H1 (cell line): ENCODE results near the gene DND1. TPM values are rescaled to one million over a fixed set of nuclear protein-coding genes. Genes with fewer than 3 reads are reported as not detected.

Experiments used
- CTCF ChIA-PET: fragments of 300-600 bp; sonication (Branson Sonifier 250); formaldehyde crosslinking; loops from one replicate; lab custom pipeline; 2021; ENCODE audit not compliant: partially characterized antibody; lab: Charles Lee
- POLR2A ChIA-PET: fragments of 300-600 bp; sonication (Branson Sonifier 250); formaldehyde crosslinking; loops from one replicate; lab custom pipeline; 2021; ENCODE audit warnings: inconsistent platforms; ENCODE audit not compliant: partially characterized antibody; lab: Charles Lee
- DNase-seq, 2 experiments: peaks; one replicate each; pipeline versions ENCODE4 v3.0.0 to v3.0.0-alpha.2; 2010 to 2022; ENCODE audit warnings: low spot score in 2 of 2, low read depth in 1 of 2, mixed read lengths in 1 of 2
- FAIRE-seq: peaks from 2 replicates; lab custom pipeline; 2011; peaks lifted over from hg19 to GRCh38; lab: Jason Lieb, UNC
- H2AFZ ChIP-seq: 2 replicates; pipeline ENCODE4 v1.8.1; 2012; ENCODE audit warnings: low read length, inconsistent platforms
- H2AK5ac ChIP-seq: 2 replicates; pipeline ENCODE4 v1.6.1; 2013; ENCODE audit warnings: low read depth, low read length
- H2BK120ac ChIP-seq: replicated peaks from 2 replicates; pipeline ENCODE3; 2013; ENCODE audit warnings: low read depth, low read length, inconsistent platforms
- H2BK12ac ChIP-seq: 2 replicates; pipeline ENCODE4 v1.6.1; 2013; ENCODE audit warnings: low read depth, low read length
- H2BK15ac ChIP-seq: 2 replicates; pipeline ENCODE4 v1.6.1; 2013; ENCODE audit warnings: low read length
- H2BK20ac ChIP-seq: 2 replicates; pipeline ENCODE4 v1.6.1; 2013; ENCODE audit warnings: low read length
- H2BK5ac ChIP-seq: 2 replicates; pipeline ENCODE4 v1.6.1; 2013; ENCODE audit warnings: low read depth, low read length
- H3K14ac ChIP-seq: 2 replicates; pipeline ENCODE4 v1.6.1; 2013; ENCODE audit warnings: inconsistent platforms; ENCODE audit not compliant: insufficient read length
- H3K18ac ChIP-seq: 2 replicates; pipeline ENCODE4 v1.6.1; 2013; ENCODE audit warnings: low read length; ENCODE audit errors: extremely low read depth
- H3K23ac ChIP-seq: 2 replicates; pipeline ENCODE4 v1.6.1; 2013; ENCODE audit warnings: inconsistent platforms; ENCODE audit not compliant: insufficient read length
- H3K23me2 ChIP-seq: 2 replicates; pipeline ENCODE4 v1.6.1; 2013; ENCODE audit warnings: low read depth, low read length
- H3K27ac ChIP-seq: 2 replicates; pipeline ENCODE4 v1.6.1; 2011; ENCODE audit warnings: low read depth, low read length, inconsistent platforms
- H3K27me3 ChIP-seq, 4 experiments: replicated peaks in 1 of 4; 1 replicate in 1 of 4; 2 replicates in 3 of 4; pipeline versions ENCODE4 v1.6.1 to v1.8.1; 2011 to 2013; ENCODE audit warnings: low read length in 3 of 4, mild to moderate bottlenecking in 3 of 4, inconsistent platforms in 2 of 4, mixed read lengths in 2 of 4, moderate library complexity in 1 of 4; ENCODE audit not compliant: control insufficient read depth in 3 of 4, insufficient read depth in 3 of 4; ENCODE audit errors: extremely low read depth in 1 of 4
- H3K36me3 ChIP-seq, 4 experiments: 2 replicates each; pipeline versions ENCODE4 v1.6.1 to v1.8.1; 2011 to 2013; ENCODE audit warnings: mild to moderate bottlenecking in 4 of 4, low read length in 3 of 4, moderate library complexity in 2 of 4, control low read depth in 1 of 4, inconsistent platforms in 1 of 4; ENCODE audit not compliant: insufficient read depth in 4 of 4, control insufficient read depth in 2 of 4
- H3K4ac ChIP-seq: replicated peaks from 2 replicates; pipeline ENCODE3; 2013; ENCODE audit warnings: low read length, low read depth, mixed read lengths, inconsistent platforms; ENCODE audit not compliant: insufficient read length
- H3K4me1 ChIP-seq, 4 experiments: replicated peaks in 1 of 4; 1 replicate in 1 of 4; 2 replicates in 3 of 4; pipeline versions ENCODE4 v1.6.1 to v1.8.1; 2011 to 2013; ENCODE audit warnings: low read length in 3 of 4, inconsistent platforms in 2 of 4, mixed read lengths in 1 of 4; ENCODE audit not compliant: insufficient read depth in 4 of 4, control insufficient read depth in 3 of 4
- H3K4me2 ChIP-seq, 2 experiments: 2 replicates each; pipeline versions ENCODE4 v1.6.1 to v1.8.1; 2011 to 2013; ENCODE audit warnings: low read depth in 2 of 2, low read length in 2 of 2, control low read depth in 1 of 2, inconsistent platforms in 1 of 2, mild to moderate bottlenecking in 1 of 2; ENCODE audit not compliant: insufficient read depth in 1 of 2
- H3K4me3 ChIP-seq, 4 experiments: fragments of 200-600, 300-600 bp in 1 of 4; sonication (generic), shearing (Covaris generic), sonication (Bioruptor Twin) in 1 of 4; 2 replicates each; pipeline versions ENCODE4 v1.5.1 to v1.8.1; 2011 to 2016; ENCODE audit warnings: low read length in 4 of 4, low read depth in 3 of 4, control low read depth in 2 of 4, inconsistent platforms in 2 of 4, mild to moderate bottlenecking in 2 of 4, mixed read lengths in 1 of 4, moderate library complexity in 1 of 4; ENCODE audit not compliant: insufficient read depth in 2 of 4; ENCODE audit errors: extremely low read depth in 1 of 4
- H3K56ac ChIP-seq: replicated peaks from 2 replicates; pipeline ENCODE3; 2013; ENCODE audit warnings: low read depth, mild to moderate bottlenecking, mixed read lengths, low read length, inconsistent platforms; ENCODE audit not compliant: insufficient read length
- H3K79me1 ChIP-seq: 2 replicates; pipeline ENCODE4 v1.6.1; 2013; ENCODE audit warnings: low read depth, low read length, control low read depth
- H3K79me2 ChIP-seq, 2 experiments: 2 replicates each; pipeline versions ENCODE4 v1.6.1 to v1.8.1; 2012 to 2013; ENCODE audit warnings: low read length in 2 of 2, mild to moderate bottlenecking in 2 of 2, inconsistent platforms in 1 of 2; ENCODE audit not compliant: insufficient read depth in 2 of 2, control insufficient read depth in 1 of 2
- H3K9ac ChIP-seq, 4 experiments: replicated peaks in 1 of 4; 1 replicate in 1 of 4; 2 replicates in 3 of 4; pipeline versions ENCODE4 v1.6.1 to v1.8.1; 2011 to 2013; ENCODE audit warnings: low read depth in 3 of 4, low read length in 3 of 4, control low read depth in 2 of 4, mild to moderate bottlenecking in 2 of 4, moderate library complexity in 2 of 4, inconsistent platforms in 1 of 4; ENCODE audit errors: extremely low read depth in 1 of 4
- H3K9me3 ChIP-seq, 2 experiments: 2 replicates each; pipeline versions ENCODE4 v1.6.1 to v1.8.1; 2012 to 2013; ENCODE audit warnings: mild to moderate bottlenecking in 2 of 2, moderate library complexity in 2 of 2, control low read depth in 1 of 2, inconsistent platforms in 1 of 2, low read depth in 1 of 2, low read length in 1 of 2, mixed read lengths in 1 of 2; ENCODE audit not compliant: insufficient read depth in 2 of 2
- H4K20me1 ChIP-seq, 2 experiments: replicated peaks in 1 of 2; 2 replicates each; pipeline versions ENCODE3 to v1.8.1; 2011 to 2013; ENCODE audit warnings: inconsistent platforms in 2 of 2, low read length in 2 of 2, mild to moderate bottlenecking in 1 of 2; ENCODE audit not compliant: insufficient read depth in 2 of 2, control insufficient read depth in 1 of 2
- H4K5ac ChIP-seq: 2 replicates; pipeline ENCODE4 v1.6.1; 2013; ENCODE audit warnings: low read length, low read depth, mixed read lengths, inconsistent platforms; ENCODE audit not compliant: insufficient read length
- H4K8ac ChIP-seq: 2 replicates; pipeline ENCODE4 v1.8.0; 2013; ENCODE audit warnings: mild to moderate bottlenecking, moderate library complexity, low read length, inconsistent platforms; ENCODE audit not compliant: insufficient read depth; ENCODE audit errors: extremely low read depth
- H4K91ac ChIP-seq: replicated peaks from 2 replicates; pipeline ENCODE3; 2013; ENCODE audit warnings: low read length, mixed read lengths, inconsistent platforms; ENCODE audit not compliant: insufficient read length
- BRCA1 ChIP-seq: IDR thresholded peaks from 2 replicates; pipeline ENCODE4 v1.6.1; 2012; ENCODE audit warnings: low read depth, low read length, improper control_type of control experiment
- JUN ChIP-seq: IDR thresholded peaks from 2 replicates; pipeline ENCODE4 v1.6.1; 2011; ENCODE audit warnings: low read depth, mild to moderate bottlenecking, improper control_type of control experiment, low read length
- JUND ChIP-seq: IDR thresholded peaks from 2 replicates; pipeline ENCODE4 v1.6.1; 2011; ENCODE audit warnings: mild to moderate bottlenecking, improper control_type of control experiment, low read length
- KDM5A ChIP-seq: fragments of 200-600 bp; IDR thresholded peaks from 2 replicates; pipeline ENCODE4 v1.7.1; 2012; ENCODE audit warnings: mild to moderate bottlenecking, low read length, inconsistent platforms, mixed read lengths
- POU5F1 ChIP-seq: IDR thresholded peaks from 2 replicates; pipeline ENCODE4 v1.6.1; 2011; ENCODE audit warnings: low read depth, mild to moderate bottlenecking, low read length, moderate library complexity
- RXRA ChIP-seq: IDR thresholded peaks from 2 replicates; pipeline ENCODE4 v1.6.1; 2011; ENCODE audit warnings: low read depth, mild to moderate bottlenecking, low read length, moderate library complexity; ENCODE audit not compliant: insufficient read depth
- SRF ChIP-seq: IDR thresholded peaks from 2 replicates; pipeline ENCODE4 v1.6.1; 2011; ENCODE audit warnings: mild to moderate bottlenecking, low read depth, low read length, moderate library complexity
- TEAD4 ChIP-seq: IDR thresholded peaks from 2 replicates; pipeline ENCODE4 v1.6.1; 2012; ENCODE audit warnings: low read depth, low read length, inconsistent platforms, mixed read lengths
- WGBS, 2 experiments: shearing (Covaris generic) in 1 of 2; methylation state at CpG; one replicate each; pipeline versions ENCODE4 v1.1.6 to v1.1.7; 2013 to 2015; ENCODE audit warnings: low lambda C conversion rate in 2 of 2, mixed read lengths in 2 of 2, inconsistent platforms in 1 of 2, low coverage in 1 of 2, missing lambda C conversion rate in 1 of 2; ENCODE audit not compliant: insufficient replicate concordance in 2 of 2, insufficient coverage in 1 of 2, insufficient read length in 1 of 2; ENCODE audit errors: extremely low coverage in 1 of 2, missing lambda C conversion rate in 1 of 2; 5-methylcytosine and 5-hydroxymethylcytosine counted together
- polyA plus RNA-seq, 7 experiments: library from polyadenylated mRNA; depleted of rRNA in 3 of 7; stranded (reverse) in 5 of 7; unstranded in 2 of 7; fragments of >200 nt in 5 of 7; fragments of 200-250 nt in 2 of 7; gene quantifications; 1 replicate in 5 of 7; 2 replicates in 1 of 7; 4 replicates in 1 of 7; pipeline versions ENCODE4 v1.2.1 to v1.2.3, GENCODE V29; 2011 to 2013; ENCODE audit warnings: missing spikeins in 2 of 7, mixed read lengths in 2 of 7
- total RNA-seq: library from RNA; stranded (reverse); fragmentation: NEBNext Ultra II Directional; extraction: Animal tissue kit (Norgen Biotek cat#: 25700); gene quantifications from 2 replicates; pipeline ENCODE4 v1.2.1, GENCODE V29; 2021

The DND1 gene
- total and polyA plus RNA-seq, 2 of the 8 experiments (the other 6 are each of a cell fraction or from before 2014, with no cell fraction given): 0.41 to 2.1 TPM

GRCh38 chr5:140633501-140633900 lies 39.9 kb downstream of the DND1 start:
- Histone ChIP-seq H3K14ac (no peak overlapping the region), H3K27ac (no peak overlapping the region), H3K9me3 (peaks cover 14 to 20% of the 10 kb centered on the region in 2 experiments; a peak in 3 of 4 replicates), H2AK5ac (no peak overlapping the region), H3K4me3 (no peak overlapping the region), H3K23ac (no peak overlapping the region), H3K4me2 (no peak overlapping the region), H2BK12ac (no peak overlapping the region), H2BK120ac (no peak overlapping the region), H2AFZ (no peak overlapping the region), H3K9ac (no peak overlapping the region), H2BK15ac (no peak overlapping the region), H3K27me3 (no peaks in the 10 kb centered on the region), H3K79me1 (no peaks in the 10 kb centered on the region), H3K36me3 (no peaks in the 10 kb centered on the region), H3K56ac (no peak overlapping the region), H3K4ac (no peak overlapping the region), H3K4me1 (peaks cover 0 to 2% (median 0%) of the 10 kb centered on the region in 4 experiments; a peak in 1 of 7 replicates), H4K91ac (no peak overlapping the region), H4K20me1 (no peaks in the 10 kb centered on the region), H4K5ac (no peak overlapping the region), H3K79me2 (no peaks in the 10 kb centered on the region), H3K18ac (no peak overlapping the region), H4K8ac (no peak overlapping the region), H2BK20ac (no peak overlapping the region), H2BK5ac (no peak overlapping the region), H3K23me2 (no peaks in the 10 kb centered on the region)
- FAIRE-seq (no peak), DNase-seq (no peak)
- no peak for TF ChIP-seq JUN
- no peak for TF ChIP-seq TEAD4
- no peak for TF ChIP-seq SRF
- TF ChIP-seq POU5F1: no peak
- no peak for TF ChIP-seq RXRA
- TF ChIP-seq JUND: no peak
- TF ChIP-seq BRCA1: no peak
- no peak for TF ChIP-seq KDM5A
- POLR2A ChIA-PET: interaction anchor here (1.1 kb wide), 1 partner anchor 11 kb away, joined by 3 read pairs; no protein-coding TSS in a partner anchor
- CTCF ChIA-PET: interaction anchor here (1.0 kb wide), 1 partner anchor 261 kb away, joined by 3 read pairs; no protein-coding TSS in a partner anchor
- 100% methylated on average over 1 of the region's 2 CpGs; no CpG with 5 or more reads in 1 of the 2 experiments for WGBS, 2 experiments
